CD4-positive, alpha-beta T cell (primary cell): ENCODE data around the gene SCN8A. TPM values are rescaled to one million over a fixed set of nuclear protein-coding genes. Genes with fewer than 3 reads are reported as not detected.

ENCODE experiments used
- ATAC-seq: fragments of 200-7000 bp; cut with Tn5 transposase; one replicate; pipeline ENCODE4 v1.10.0; 2022; ENCODE audit warnings: mild to moderate bottlenecking; ENCODE audit not compliant: poor library complexity
- CTCF ChIA-PET: fragments of 350-600 bp; sonication (Branson Sonifier 250); formaldehyde crosslinking; loops from one replicate; lab custom pipeline; 2021; ENCODE audit warnings: antibody characterized with exemption, inconsistent platforms; lab: Charles Lee
- POLR2A ChIA-PET: fragments of 350-600 bp; sonication (Branson Sonifier 250); formaldehyde crosslinking; loops from one replicate; lab custom pipeline; 2021; ENCODE audit warnings: antibody characterized with exemption, inconsistent platforms; lab: Charles Lee
- DNase-seq, 14 experiments: peaks; one replicate each; pipeline ENCODE4 v3.0.0-alpha.2; 2013 to 2020; ENCODE audit warnings: mixed read lengths in 2 of 14
- H3K27ac ChIP-seq, 2 donors: one replicate each; pipeline versions ENCODE4 v1.5.1 to v1.7.0; 2013; ENCODE audit warnings: low read length in 2 of 2, low read depth in 1 of 2, mild to moderate bottlenecking in 1 of 2
- H3K27me3 ChIP-seq, 2 experiments: 1 replicate in 1 of 2; 2 replicates in 1 of 2; pipeline versions ENCODE4 v1.6.1 to v1.7.0; 2013; ENCODE audit warnings: low read length in 2 of 2, control low read depth in 1 of 2, mild to moderate bottlenecking in 1 of 2, moderate library complexity in 1 of 2; ENCODE audit not compliant: insufficient read depth in 2 of 2, control insufficient read depth in 1 of 2
- H3K36me3 ChIP-seq: one replicate; pipeline ENCODE4 v1.6.1; 2013; ENCODE audit warnings: low read length, control low read depth; ENCODE audit not compliant: insufficient read depth
- H3K4me1 ChIP-seq: one replicate; pipeline ENCODE4 v1.6.1; 2013; ENCODE audit warnings: low read length, control low read depth; ENCODE audit not compliant: insufficient read depth
- H3K4me3 ChIP-seq: one replicate; pipeline ENCODE4 v1.5.1; 2013; ENCODE audit warnings: mild to moderate bottlenecking, low read length, moderate library complexity
- H3K9me3 ChIP-seq, 2 experiments: 1 replicate in 1 of 2; 2 replicates in 1 of 2; pipeline versions ENCODE4 v1.6.1 to v1.7.0; 2013; ENCODE audit warnings: low read length in 2 of 2, mild to moderate bottlenecking in 2 of 2, control low read depth in 1 of 2, moderate library complexity in 1 of 2; ENCODE audit not compliant: control insufficient read depth in 1 of 2, insufficient read depth in 1 of 2
- H3K27ac Mint-ChIP-seq: one replicate; pipeline ENCODE4 v1.8.0; 2020; ENCODE audit warnings: mixed read lengths
- H3K27me3 Mint-ChIP-seq: one replicate; pipeline ENCODE4 v1.8.0; 2021; ENCODE audit warnings: mixed read lengths
- H3K36me3 Mint-ChIP-seq: one replicate; pipeline ENCODE4 v1.8.0; 2021; ENCODE audit warnings: low read depth, mixed read lengths
- H3K4me1 Mint-ChIP-seq: one replicate; pipeline ENCODE4 v1.8.0; 2021; ENCODE audit warnings: low read depth, mixed read lengths
- H3K4me3 Mint-ChIP-seq: one replicate; pipeline ENCODE4 v1.8.0; 2020; ENCODE audit warnings: mild to moderate bottlenecking, mixed read lengths
- H3K9me3 Mint-ChIP-seq: one replicate; pipeline ENCODE4 v1.8.0; 2020; ENCODE audit warnings: mixed read lengths
- intact Hi-C, 2 experiments: fragments of 100-400 bp; cut with DNase I in 1 of 2; cut with micrococcal nuclease in 1 of 2; formaldehyde crosslinking; loops; one replicate each; pipeline versions ENCODE4 v1.15.1 to v1.9.0; 2023 to 2025; cut with DNase I, micrococcal nuclease
- total RNA-seq, 174 experiments: library from RNA in 2 of 174; stranded (reverse) in 2 of 174; gene quantifications; one replicate each; pipeline ENCODE4 v1.2.3 and lab custom pipeline; 2021 to 2026
- TF ChIP-seq, protein P1 (sequence below): fragments of 200-600 bp; IDR thresholded peaks from one replicate; pipeline ENCODE4 v1.8.0; 2022; ENCODE audit warnings: antibody characterized with exemption, mild to moderate bottlenecking

Gene SCN8A
- total RNA-seq, 2 experiments from 2014 or later, result 0.14 to 0.36 TPM

DNA sequence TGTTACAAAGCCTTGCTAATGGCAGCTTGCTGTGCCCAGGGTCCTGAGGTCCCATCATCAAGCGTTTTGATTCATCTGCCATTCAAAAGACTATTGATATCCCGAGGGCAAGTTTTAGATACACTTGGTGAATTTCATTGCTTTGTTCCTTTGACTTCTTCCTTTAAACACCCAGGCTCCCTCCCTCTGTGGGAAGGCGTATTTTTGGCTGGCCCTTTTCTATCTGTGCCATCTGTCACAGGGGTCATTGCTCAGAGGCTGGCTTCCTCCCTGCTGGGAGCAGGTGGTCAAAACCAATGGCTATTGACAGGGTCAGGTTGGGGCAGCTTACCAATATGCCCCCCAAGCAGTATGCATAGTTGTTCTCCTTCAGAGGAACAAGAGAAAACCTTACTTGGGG lies 40.0 kb downstream of the SCN8A start:
- ATAC-seq, result no peak

DNA sequence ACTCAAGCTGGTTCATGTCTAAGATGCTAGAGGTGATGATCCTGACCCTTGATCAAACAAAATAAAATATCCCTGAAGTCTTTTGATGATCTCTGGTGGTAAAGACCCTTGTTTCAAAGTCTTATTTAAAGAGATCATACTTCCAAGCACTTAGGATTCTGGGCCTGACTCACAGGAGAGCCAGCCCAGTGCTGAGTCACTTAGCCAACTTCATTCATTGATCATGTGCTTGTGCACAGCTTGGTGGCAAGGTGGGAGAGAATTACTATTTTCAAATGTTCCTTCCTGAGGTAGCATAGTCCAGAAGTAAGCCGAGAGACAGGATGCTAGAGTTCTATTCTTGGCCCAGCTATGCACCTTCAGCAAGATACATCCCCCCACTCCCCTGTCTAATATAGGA lies 40.6 kb downstream of the SCN8A start:
- Histone ChIP-seq H3K4me3 (no peak overlapping the region), H3K9me3 (no peaks in the 10 kb centered on the region), H3K36me3 (no peaks in the 10 kb centered on the region), H3K27me3 (no peaks in the 10 kb centered on the region), H3K4me1 (no peaks in the 10 kb centered on the region), H3K27ac (no peak overlapping the region)
- no peaks in the 10 kb centered on the region for H3K4me1 Mint-ChIP-seq
- peaks cover 9% of the 10 kb centered on the region for H3K27me3 Mint-ChIP-seq
- intact Hi-C loops, result no loop called here
- no peaks in the 10 kb centered on the region for H3K36me3 Mint-ChIP-seq
- H3K4me3 Mint-ChIP-seq, result no peak overlapping the region
- POLR2A ChIA-PET, result no interaction called here
- no peak for ATAC-seq
- no peak overlapping the region for H3K27ac Mint-ChIP-seq
- TF ChIP-seq, protein P1, sequence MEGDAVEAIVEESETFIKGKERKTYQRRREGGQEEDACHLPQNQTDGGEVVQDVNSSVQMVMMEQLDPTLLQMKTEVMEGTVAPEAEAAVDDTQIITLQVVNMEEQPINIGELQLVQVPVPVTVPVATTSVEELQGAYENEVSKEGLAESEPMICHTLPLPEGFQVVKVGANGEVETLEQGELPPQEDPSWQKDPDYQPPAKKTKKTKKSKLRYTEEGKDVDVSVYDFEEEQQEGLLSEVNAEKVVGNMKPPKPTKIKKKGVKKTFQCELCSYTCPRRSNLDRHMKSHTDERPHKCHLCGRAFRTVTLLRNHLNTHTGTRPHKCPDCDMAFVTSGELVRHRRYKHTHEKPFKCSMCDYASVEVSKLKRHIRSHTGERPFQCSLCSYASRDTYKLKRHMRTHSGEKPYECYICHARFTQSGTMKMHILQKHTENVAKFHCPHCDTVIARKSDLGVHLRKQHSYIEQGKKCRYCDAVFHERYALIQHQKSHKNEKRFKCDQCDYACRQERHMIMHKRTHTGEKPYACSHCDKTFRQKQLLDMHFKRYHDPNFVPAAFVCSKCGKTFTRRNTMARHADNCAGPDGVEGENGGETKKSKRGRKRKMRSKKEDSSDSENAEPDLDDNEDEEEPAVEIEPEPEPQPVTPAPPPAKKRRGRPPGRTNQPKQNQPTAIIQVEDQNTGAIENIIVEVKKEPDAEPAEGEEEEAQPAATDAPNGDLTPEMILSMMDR, result no peak
- no peaks in the 10 kb centered on the region for H3K9me3 Mint-ChIP-seq
- DNase-seq, result no peak
- CTCF ChIA-PET, result no interaction called here

More for the DNA sequence above, 40.0 kb downstream of the SCN8A start:
- no peaks in the 10 kb centered on the region for H3K27me3 ChIP-seq
- Mint-ChIP-seq H3K4me3 (no peak overlapping the region), H3K36me3 (no peaks in the 10 kb centered on the region), H3K4me1 (no peaks in the 10 kb centered on the region), H3K27ac (no peak overlapping the region), H3K9me3 (no peaks in the 10 kb centered on the region), H3K27me3 (peaks cover 14% of the 10 kb centered on the region)
- ChIA-PET CTCF (no interaction called here), POLR2A (no interaction called here)
- DNase-seq, result no peak
- no peak overlapping the region for H3K27ac ChIP-seq
- no peaks in the 10 kb centered on the region for H3K4me1 ChIP-seq
- no peaks in the 10 kb centered on the region for H3K36me3 ChIP-seq
- no peaks in the 10 kb centered on the region for H3K9me3 ChIP-seq
- intact Hi-C loops, result no loop called here
- H3K4me3 ChIP-seq, result no peak overlapping the region
- TF ChIP-seq, protein P1, result no peak

DNA sequence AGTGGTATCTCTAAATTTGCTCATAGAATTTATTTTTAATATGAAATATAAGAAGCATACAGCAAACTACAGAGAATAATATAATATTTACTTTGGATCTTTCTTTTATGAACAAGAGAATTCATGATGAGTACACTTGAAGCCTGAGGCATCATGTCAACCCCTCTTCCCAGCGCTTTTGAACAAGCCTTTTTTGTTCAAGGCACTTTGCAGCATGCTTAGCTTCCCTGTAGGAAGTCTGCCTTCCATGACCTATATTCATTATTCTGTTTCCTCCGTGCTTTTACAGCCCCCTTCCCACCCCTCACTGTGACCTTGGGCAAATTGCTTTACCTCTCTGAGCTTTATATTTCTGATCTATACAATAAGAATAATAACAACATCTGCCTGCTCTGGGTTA lies 41.6 kb downstream of the SCN8A start:
- H3K27ac Mint-ChIP-seq, result no peak overlapping the region
- CTCF ChIA-PET, result no interaction called here
- no peak for DNase-seq
- no peaks in the 10 kb centered on the region for H3K36me3 Mint-ChIP-seq
- intact Hi-C loops, result no loop called here
- H3K4me3 Mint-ChIP-seq, result no peak overlapping the region
- H3K9me3 Mint-ChIP-seq, result peaks cover 2% of the 10 kb centered on the region
- TF ChIP-seq, protein P1, result no peak
- H3K4me1 ChIP-seq, result no peaks in the 10 kb centered on the region
- H3K27me3 Mint-ChIP-seq, result peaks cover 9% of the 10 kb centered on the region
- no peaks in the 10 kb centered on the region for H3K4me1 Mint-ChIP-seq
- POLR2A ChIA-PET, result no interaction called here
- no peaks in the 10 kb centered on the region for H3K27me3 ChIP-seq
- H3K27ac ChIP-seq, result no peak overlapping the region
- H3K4me3 ChIP-seq, result no peak overlapping the region
- no peaks in the 10 kb centered on the region for H3K36me3 ChIP-seq
- no peaks in the 10 kb centered on the region for H3K9me3 ChIP-seq
- no peak for ATAC-seq
